GM19468 (cell line): ENCODE results near the gene MYH13.
"Not testable (repeated sequence)": the region's sequence is repeated elsewhere in the genome, so short reads cannot be mapped to it uniquely, and the experiment has no call there.

ENCODE experiments used
- ATAC-seq: cut with Tn5 transposase; IDR thresholded peaks from one replicate; pipeline ENCODE4 v1.9.1; 2021; ENCODE audit warnings: mild to moderate bottlenecking, moderate library complexity, moderate number of reproducible peaks; ENCODE audit not compliant: unreplicated experiment; ENCODE audit errors: extremely low read depth

The MYH13 gene

DNA sequence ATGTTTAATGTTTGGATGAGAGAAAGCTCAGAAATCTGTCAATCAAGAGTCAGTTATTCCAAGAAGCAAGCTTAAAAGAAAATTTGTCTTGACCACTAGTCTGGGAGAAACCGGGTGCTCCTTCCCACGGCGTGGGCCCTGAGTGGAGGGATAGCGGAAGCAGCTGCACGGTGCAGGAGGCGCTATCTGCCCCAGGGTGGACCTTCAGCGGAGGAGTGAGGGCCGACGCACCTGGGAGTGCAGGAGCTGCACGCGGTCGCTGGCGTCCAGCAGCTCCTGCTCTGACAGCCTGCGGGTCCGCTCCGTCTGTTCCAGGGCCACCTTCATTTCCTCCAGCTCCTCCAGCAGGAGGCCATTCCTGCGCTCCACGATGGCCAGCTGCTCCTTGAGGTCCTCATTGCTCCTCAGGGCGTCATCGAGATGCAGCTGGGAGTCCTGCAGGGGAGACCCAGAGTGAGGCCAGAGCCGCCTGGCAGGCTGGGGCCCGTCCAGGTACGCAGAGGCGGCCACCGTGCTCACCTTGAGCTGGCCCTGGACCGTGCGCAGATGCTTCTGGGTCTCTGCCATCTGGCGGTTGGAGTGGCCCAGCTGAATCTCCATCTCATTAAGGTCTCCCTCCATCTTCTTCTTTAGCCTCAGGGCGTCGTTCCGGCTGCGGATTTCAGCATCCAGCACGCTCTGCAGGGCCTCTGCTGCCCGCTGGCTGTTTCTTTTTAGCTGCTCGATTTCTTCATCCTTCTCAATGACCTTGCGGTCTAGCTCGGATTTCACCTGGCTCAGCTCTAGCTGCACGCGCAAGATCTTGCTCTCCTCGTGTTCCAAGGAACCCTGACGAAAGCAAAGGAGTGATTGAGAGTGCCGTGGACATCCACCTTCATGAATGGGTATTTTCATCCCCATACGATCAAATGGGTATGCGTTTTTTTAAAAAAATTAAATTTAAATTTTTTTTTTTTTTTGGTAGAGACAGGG lies 63.5 kb downstream of the MYH13 start:
- no peak for ATAC-seq

DNA sequence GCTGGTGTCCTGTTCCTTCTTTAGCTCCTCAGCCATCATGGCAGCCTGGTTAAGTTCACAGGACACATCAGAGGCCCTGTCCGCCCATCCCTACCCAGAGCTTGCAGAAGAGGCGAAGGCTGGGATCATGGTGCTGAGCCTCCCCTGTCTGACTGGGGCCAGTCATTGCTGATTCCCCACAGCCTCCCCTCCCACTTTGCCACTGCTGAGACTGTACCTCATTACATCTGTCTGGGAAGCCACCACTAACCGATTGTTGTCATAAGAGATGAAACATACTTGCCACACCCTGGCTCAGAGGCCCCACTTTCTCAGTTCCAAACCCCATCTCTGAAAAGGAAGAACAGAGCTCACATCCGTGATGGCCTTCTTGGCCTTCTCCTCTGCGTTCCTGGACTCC lies 66.2 kb downstream of the MYH13 start:
- ATAC-seq = no peak

DNA sequence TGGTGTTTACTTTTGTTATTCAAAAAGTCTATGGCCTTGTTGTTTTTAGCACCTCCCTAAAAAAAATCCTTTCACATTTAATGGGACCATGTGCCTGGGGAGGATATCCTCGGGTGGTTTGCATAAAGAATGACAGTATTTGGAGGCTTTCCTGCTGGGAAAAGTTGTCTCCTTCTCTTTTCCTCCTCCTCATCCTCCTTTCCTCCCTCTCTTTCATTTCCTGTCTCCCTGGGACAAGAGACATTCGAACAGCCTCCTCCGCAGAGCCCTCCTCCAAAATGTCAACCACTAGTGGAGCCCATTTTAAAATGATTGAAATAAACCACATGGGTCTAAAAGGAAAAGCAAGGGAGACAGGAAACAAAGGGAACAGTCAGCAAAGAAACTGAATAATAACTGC lies 67.4 kb downstream of the MYH13 start:
- ATAC-seq = no peak

DNA sequence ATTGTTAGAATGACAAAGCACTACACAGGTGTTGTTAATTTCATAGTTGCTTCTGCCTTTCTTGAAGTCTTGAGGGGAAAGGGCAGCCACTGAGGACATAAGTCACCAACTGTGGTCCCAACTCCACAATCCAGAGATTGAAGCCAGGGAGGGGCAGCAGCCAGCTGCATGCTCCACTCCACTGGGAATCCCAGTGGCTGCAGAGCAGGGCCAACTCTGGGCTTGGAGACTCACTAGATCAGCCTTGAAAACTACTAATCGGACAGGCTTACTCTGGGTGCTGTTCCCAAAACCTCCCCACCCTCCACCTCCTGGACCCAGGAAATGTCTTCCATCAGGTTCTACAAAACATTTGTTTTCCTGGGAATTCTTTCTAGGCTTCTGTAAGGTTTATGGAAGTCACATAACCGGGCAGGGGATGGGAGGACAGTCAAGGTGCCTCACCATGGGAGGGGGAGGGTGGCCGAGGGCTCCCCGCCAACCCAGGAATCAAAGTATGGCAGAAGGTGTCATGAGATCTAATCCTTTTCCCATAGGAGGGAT lies 68.0 kb downstream of the MYH13 start:
- no peak for ATAC-seq

DNA sequence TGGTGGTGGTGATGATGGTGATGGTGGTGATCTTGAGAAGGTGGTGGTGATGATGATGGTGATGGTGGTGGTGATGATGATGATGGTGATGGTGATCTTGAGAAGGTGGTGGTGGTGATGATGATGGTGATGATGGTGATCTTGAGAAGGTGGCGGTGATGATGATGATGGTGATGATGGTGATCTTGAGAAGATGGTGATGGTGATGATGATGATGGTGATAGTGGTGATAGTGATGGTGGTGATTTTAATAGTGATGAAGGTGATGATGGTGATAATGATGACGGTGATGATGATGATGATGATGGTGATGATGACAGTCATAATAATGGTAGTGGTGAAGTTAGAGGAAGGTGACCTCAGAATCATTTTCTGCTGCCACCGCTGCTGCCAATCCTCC lies 75.1 kb downstream of the MYH13 start:
- ATAC-seq = no peak

DNA sequence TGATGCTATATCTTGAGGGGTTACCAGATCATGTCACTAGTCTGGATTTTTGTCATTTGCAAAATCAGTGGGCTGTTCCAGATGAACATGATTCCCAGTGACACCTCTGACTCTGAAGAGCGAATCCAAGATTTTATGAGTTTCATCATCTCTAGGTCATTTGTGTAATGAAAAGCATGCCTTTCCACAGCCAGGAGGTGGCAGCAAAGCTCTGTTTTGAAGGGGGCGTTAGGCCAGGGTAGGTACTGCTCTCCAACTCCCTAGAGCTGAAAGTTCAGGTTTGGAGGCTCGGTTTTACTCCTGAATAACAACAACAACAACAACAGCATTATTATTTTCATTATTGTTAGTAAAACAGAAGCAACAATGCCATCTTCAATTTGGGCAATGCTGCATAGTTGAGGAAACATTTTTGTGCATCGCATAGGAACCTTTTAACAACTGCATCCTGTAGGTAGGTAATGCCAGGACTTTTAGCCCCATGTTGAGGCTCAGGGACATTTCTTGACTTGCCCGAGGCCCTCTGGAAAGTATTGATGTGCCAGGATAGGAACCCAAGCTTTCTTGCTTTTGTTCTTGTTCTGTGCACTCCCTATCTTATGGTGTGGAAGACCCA lies 77.0 kb downstream of the MYH13 start:
- ATAC-seq = no peak

DNA sequence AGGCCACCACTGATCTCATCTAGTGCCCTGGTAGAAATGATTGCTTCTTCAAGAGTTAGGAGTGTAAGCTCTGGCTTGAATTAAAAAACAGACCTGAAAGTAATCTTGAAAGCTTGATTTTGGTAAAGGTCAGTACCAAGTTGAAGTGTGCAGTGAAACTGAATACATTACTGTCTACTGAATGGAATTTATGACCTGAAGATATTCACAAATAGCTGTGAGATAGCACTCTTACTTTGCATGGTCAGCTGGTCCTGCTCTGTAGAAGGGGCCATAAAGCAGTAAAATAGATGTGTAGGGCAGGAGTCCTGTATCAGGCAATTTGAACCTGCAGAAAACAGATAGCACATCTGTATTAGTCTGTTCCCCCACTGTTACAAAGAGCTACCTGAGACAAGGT lies 78.6 kb downstream of the MYH13 start:
- ATAC-seq = no peak

DNA sequence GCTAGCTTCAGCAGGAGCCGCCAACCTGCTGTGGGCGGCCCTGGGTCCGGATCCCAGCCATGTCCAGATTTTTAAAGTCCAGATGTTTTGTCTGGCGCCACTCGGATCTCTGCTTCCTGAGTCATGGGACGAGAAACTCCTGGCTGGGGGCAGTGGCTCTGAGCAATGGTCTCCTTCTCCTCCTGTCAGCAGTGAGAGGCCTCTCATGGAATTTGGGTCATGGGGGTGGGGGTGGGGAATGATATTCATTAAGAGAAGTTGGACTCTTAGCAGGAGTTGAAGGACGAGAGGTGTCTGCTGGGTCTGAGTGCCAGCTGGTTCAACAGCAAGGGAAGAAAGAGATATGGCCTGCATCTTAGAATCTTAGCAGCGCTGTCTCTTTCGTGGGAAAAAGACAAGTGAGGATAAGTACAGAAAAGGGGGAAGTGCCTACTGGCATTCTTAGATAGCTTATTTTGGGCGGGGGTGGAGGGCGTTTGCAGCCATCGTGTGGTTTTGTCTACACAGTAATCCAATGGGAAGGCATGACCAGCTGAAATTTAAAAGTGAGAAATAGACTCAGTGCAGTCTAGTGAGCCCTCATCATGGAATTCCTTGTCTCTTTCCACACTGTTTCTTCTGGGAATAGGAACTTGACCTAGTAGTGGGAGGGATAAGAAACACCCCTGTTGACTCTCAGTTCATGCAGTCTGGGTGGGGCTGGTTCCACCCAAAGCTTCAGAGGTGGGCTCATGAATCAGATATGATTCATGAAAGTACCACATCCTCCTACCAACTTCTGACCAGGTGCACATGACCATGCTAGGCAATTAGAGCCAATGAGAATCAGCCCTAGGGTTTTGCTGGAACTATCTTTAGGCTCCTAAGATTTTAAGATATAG lies 80.5 kb downstream of the MYH13 start:
- ATAC-seq = peak; percentile 63

DNA sequence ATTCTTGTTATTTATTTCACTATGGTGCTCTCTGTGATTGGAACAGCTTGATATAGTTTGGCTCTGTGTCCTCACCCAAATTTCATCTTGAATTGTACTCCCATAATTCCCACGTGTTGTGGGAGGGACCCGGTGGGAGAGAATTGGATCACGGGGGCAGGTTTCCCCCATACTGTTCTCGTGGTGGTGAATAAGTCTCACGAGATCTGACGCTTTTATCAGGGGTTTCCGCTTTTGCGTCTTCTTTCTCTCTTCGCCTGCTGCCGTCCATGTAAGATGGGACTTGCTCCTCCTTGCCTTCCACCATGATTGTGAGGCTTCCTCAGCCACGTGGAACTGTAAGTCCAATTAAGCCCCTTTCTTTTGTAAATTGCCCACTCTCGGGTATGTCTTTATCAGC lies 81.2 kb downstream of the MYH13 start:
- not testable (repeated sequence) for ATAC-seq

DNA sequence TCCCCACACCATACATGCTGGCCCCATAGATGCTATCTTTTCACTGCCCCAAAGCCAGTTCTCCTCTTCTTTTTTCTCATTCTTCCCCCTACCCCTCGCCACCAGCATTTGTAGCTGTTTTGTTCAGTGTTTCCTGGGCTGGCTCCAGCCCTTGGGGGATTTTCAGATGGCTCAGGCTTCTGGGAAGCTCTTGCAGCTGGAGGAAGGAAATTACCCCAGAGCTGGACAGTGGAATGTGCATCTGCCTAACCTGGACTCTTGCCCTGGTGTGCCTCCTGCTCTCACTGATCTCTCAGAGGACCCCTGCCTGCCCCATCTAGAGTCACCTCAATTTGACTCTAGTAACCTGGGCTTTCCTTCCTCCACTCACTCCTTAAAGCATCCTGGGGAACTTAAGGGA lies 82.8 kb downstream of the MYH13 start:
- ATAC-seq = no peak

DNA sequence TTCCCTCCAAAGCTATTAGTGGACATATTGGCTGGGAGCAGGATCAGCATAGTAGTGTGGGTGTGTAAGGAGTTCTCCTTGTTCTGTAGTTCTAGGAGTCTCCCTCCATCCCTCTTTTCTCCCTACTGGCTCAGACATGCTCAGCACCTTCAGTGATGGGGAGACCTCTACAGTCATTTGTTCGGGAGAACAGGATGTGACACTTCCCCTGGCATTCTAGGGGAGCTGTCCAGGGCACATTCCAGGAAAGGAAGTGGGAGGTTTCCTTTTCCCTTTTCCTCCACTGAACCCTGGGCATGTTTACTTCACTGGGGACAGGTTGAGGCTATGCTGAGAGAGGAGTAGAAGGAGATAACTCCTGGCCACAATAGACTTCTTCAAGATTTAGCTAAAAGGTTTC lies 86.5 kb downstream of the MYH13 start:
- ATAC-seq = no peak

DNA sequence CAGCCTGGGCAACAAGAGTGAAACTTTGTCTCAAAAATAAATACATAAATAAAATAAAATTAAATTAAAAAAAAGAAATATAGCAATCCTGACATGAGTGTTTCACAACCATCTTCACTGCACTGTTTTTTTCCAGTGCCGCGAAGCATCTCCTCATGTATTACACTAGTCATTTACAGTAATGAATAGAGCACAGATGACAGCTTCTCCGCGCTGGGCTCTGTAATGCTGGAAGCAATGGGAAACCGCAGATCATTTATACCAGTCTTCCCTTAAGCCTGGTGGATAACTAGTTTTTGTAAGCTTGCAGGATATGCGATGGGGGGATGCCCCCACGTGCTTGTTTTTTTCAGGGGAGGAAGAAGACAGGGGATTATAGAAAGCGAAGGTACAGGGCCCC lies 86.9 kb downstream of the MYH13 start:
- ATAC-seq = no peak

DNA sequence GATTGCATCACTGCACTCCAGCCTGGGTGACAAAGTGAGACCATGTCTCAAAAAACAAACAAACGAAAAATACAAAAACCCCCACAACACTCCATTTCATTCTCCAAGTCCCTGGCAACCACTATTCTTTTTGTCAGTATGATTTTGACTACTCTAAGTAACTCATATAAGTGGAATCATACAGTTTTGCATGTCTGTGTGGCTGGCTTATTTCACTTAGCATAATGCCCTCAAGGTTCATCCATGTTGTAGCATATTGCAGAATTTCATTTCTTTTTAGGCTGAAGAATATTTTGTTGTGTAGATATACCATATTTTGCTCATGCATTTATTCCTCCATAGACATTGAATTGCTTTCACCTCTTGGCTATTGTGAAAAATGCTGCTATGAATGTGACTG lies 92.7 kb downstream of the MYH13 start:
- ATAC-seq = no peak

DNA sequence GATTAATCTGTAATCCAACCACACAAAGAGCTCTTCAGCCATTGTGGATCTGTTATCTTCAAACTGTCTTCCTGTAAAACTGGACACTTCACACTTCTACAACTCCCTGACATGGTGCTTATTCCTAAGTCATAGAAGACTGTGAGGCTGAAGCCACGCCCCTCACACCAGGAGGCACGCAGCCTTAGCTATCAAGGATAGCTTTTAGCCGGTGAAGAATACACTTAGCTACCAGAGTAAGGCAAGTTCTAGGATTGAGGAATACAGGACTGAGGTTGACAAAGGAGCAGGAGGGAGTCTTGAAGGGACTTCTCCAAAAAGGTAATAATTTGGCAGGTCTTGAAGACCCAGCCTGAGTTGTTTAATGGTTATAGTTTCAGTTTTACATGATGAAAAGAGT lies 94.6 kb downstream of the MYH13 start:
- ATAC-seq = no peak

DNA sequence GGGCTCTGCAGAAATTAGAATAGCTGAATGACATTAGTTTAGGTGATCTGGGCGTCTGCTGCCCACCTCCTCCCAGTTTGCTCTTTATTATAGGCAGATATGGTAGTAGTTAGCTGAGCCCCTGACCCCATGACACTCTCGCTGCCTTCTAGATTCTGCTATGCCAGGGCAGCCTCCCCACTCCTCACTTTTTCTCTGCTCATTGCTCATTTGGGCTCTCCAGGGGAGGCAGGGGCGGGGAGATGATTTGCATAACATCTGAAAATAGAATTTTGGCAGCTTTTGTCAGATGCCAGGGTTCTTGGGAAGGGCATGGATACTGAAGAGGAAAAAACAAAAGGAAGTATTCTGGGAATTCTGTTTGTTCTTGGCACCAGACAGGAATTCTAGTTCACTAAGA lies 96.4 kb downstream of the MYH13 start:
- no peak for ATAC-seq

DNA sequence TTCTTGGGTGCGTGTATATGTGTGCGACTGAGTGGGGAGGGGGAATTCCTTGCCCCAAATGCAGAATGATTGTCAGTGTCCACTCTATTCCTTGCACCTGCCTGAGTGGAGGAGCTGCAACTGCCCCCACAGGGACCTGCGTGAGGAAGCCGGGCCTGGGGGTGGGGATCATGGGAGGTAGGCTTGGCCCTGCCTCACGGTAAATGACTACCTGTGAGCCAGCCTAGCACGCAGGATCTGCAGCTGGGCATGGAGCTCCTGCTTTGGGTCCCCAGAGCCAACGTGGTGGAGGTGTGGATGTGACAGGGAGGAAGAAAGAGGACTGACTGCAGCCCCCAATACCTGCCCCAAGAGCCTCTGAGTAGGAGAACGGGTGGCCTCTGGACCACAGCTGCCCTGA lies 97.4 kb downstream of the MYH13 start:
- ATAC-seq = no peak

DNA sequence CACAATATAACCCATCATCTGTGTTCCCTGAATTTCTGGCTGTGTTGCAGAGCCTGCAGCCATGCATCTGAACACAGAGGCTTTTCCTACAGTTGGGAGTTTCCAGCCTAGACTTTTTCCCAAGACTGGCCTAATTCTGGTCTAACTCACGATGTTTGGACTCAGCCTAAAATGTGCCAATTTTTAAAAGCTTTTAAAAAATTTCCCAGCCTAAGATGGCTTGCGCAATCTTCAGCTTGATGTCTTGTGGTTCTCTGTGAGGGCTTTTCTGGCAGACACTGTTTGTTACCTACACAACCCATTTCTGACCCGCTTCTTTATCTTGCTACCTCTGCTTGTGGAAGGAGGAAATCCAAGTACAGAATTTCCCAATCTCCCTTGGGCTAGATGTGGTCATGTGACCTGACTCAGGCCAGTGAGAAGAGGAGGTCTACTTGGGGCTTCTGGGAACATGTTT lies 101.7 kb downstream of the MYH13 start:
- ATAC-seq = no peak

DNA sequence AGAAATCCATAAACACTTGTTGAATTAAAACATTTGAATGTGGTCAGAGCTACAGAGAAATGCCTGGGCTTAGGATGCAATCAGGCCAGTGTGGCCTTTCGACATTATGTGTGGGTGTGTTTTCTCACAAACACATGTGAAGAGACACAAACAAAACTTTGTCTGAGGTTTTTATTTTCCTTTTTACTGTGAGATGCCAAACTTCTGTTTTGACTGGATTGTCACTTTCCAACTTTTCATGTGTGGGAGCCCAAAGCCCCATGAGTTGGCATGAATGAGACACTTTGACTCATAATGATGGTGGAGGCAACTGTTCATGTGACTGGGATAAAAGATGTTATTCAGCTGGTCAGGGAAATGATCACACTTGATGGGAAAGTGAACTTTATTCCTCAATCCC lies 102.5 kb downstream of the MYH13 start:
- no peak for ATAC-seq

DNA sequence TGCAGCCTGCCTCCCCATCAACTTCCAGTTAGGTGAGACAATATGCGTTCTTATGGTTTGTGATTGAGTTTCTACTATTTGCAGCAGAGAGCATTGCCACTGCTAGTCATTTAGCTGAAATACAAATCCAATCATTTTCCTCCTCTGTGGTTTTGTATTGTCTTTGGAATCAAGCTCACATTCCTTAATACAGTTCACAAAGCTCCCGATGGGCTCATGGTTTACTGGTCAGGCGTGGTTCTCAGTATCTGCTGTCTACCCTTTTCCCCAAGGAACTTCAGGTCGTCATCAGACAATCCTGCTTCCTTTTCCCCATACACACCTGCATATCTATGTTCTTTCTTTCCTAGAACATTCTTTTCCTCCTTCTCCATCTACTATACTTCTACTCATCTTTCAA lies 104.8 kb downstream of the MYH13 start:
- ATAC-seq = no peak

DNA sequence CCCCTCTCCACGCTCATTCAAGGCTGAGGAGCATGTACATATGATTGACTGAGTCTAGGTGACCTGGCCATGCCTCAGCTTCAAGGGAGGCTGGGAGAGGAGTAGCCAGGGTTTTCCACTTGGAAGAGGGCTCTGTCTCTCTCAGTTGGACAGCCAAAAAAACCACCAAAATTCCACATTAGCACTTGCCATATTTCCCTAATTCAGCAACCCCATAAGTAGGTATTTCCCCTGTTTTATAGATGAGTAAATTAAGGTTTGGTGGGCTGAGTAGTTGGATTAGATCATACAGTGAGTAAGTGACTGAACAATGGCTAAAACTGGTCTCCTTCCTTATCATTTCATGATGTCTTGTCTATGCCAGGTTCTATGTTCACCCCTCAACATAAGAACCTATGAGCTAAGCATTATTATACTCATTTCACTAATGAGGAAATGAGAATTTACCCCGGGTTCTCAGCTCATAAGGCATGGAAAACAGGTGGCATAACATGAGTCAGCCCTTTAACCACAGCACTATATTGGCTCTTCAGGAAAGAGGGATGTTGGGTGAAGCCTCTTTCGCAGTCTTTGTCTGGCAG lies 106.4 kb downstream of the MYH13 start:
- ATAC-seq = no peak
